NB4 (cell line): ENCODE results near the gene TMTC2.

Experiments used
- POLR2A ChIP-seq: IDR thresholded peaks from 2 replicates; pipeline ENCODE4 v1.6.1; 2011; ENCODE audit warnings: mild to moderate bottlenecking; ENCODE audit not compliant: insufficient read length; ENCODE audit errors: extremely low read depth
- TF ChIP-seq, protein P1 (sequence below): IDR thresholded peaks from one replicate; pipeline ENCODE4 v1.5.1; 2012; ENCODE audit warnings: low read depth, low read length
- TF ChIP-seq, protein P2 (sequence below): IDR thresholded peaks from 2 replicates; pipeline ENCODE4 v1.6.1; 2011; ENCODE audit warnings: low read depth, low read length

DNA sequence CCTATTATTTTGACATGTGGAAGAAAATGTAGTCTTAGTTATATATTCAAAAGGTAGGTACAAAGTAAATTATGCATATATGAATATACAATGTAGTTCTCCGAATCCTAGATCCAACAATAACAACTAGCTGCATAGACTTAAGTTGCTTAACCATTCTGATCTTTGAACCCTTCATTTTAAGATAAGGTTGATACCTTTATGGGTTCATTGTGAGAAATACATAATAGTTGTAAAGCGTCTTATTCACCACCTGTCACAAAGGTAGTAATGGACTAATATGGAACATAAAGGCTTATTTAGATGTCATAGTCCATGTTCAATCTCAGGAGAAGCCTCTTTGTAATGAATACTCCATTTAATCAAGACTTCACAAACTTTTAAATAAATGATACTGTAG, 263.6 kb downstream of the TMTC2 start:
- TF ChIP-seq, protein P1, sequence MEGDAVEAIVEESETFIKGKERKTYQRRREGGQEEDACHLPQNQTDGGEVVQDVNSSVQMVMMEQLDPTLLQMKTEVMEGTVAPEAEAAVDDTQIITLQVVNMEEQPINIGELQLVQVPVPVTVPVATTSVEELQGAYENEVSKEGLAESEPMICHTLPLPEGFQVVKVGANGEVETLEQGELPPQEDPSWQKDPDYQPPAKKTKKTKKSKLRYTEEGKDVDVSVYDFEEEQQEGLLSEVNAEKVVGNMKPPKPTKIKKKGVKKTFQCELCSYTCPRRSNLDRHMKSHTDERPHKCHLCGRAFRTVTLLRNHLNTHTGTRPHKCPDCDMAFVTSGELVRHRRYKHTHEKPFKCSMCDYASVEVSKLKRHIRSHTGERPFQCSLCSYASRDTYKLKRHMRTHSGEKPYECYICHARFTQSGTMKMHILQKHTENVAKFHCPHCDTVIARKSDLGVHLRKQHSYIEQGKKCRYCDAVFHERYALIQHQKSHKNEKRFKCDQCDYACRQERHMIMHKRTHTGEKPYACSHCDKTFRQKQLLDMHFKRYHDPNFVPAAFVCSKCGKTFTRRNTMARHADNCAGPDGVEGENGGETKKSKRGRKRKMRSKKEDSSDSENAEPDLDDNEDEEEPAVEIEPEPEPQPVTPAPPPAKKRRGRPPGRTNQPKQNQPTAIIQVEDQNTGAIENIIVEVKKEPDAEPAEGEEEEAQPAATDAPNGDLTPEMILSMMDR: no peak
- no peak for TF ChIP-seq POLR2A
- TF ChIP-seq, protein P2, sequence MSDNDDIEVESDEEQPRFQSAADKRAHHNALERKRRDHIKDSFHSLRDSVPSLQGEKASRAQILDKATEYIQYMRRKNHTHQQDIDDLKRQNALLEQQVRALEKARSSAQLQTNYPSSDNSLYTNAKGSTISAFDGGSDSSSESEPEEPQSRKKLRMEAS: no peak
